Sigmoid colon (tissue), 7 donors: Measurements from ENCODE around the gene FBP2. TPM values are rescaled to one million over a fixed set of nuclear protein-coding genes. Genes with fewer than 3 reads are reported as not detected.

Experiments used
- DNase-seq: peaks from one replicate; pipeline ENCODE4 v3.0.0-alpha.2; 2019
- H3K27ac ChIP-seq, 4 donors: fragments of 200-600 bp; sonication (generic); one replicate each; pipeline ENCODE4 v1.5.1; 2016 to 2019; ENCODE audit warnings: mild to moderate bottlenecking in 1 of 4
- H3K27me3 ChIP-seq, 3 donors: fragments of 200-600 bp; sonication (generic); one replicate each; pipeline ENCODE4 v1.5.1; 2019; ENCODE audit warnings: mild to moderate bottlenecking in 1 of 3
- H3K36me3 ChIP-seq, 4 donors: fragments of 200-600 bp; sonication (generic); one replicate each; pipeline ENCODE4 v1.5.1; 2016 to 2019
- H3K4me1 ChIP-seq, 4 donors: fragments of 200-600 bp; sonication (generic); one replicate each; pipeline ENCODE4 v1.5.1; 2017 to 2019
- H3K4me3 ChIP-seq, 4 donors: fragments of 200-600 bp; sonication (generic); one replicate each; pipeline ENCODE4 v1.5.1; 2017 to 2019; ENCODE audit warnings: mild to moderate bottlenecking in 2 of 4, moderate library complexity in 1 of 4
- H3K9me3 ChIP-seq, 4 donors: fragments of 200-600 bp in 3 of 4; sonication (generic) in 3 of 4; one replicate each; pipeline versions ENCODE4 v1.5.1 to v1.6.1; 2013 to 2019
- EP300 ChIP-seq, 4 donors: sonication (generic); formaldehyde crosslinking; IDR thresholded peaks; one replicate each; pipeline ENCODE4 v1.6.1; 2017; ENCODE audit warnings: antibody characterized with exemption in 4 of 4
- POLR2A ChIP-seq, 2 donors: fragments of 450-650 bp; IDR thresholded peaks; one replicate each; pipeline ENCODE4 v1.6.1; 2016; ENCODE audit warnings: antibody characterized with exemption in 2 of 2, mild to moderate bottlenecking in 2 of 2, moderate library complexity in 2 of 2
- POLR2AphosphoS5 ChIP-seq, 4 donors: sonication (generic); formaldehyde crosslinking; IDR thresholded peaks; one replicate each; pipeline ENCODE4 v1.6.1; 2017; ENCODE audit warnings: antibody characterized with exemption in 4 of 4
- WGBS, 2 donors: extraction: QIAGEN DNeasy Blood & Tissue Kit; methylation state at CpG; one replicate each; pipeline ENCODE4 v1.1.7; 2013; 5-methylcytosine and 5-hydroxymethylcytosine counted together
- intact Hi-C: fragments of 100-400 bp; cut with DNase I; formaldehyde crosslinking; loops from one replicate; pipeline ENCODE4 v1.15.1; 2023
- polyA plus RNA-seq, 3 donors: library from polyadenylated mRNA; stranded (reverse); fragments of 200-250 nt; gene quantifications; one replicate each; pipeline ENCODE4 v1.2.3, GENCODE V29; 2013
- total RNA-seq, 4 donors: library from RNA; depleted of rRNA; stranded (reverse); fragments of >200 nt; gene quantifications; one replicate each; pipeline ENCODE4 v1.1.0, GENCODE V29; 2016
- TF ChIP-seq, protein P1 (sequence below), 4 experiments: fragments of 450-650 bp in 3 of 4; fragments of 200-600 bp in 1 of 4; IDR thresholded peaks; one replicate each; pipeline ENCODE4 v1.5.1; 2016 to 2019; ENCODE audit warnings: antibody characterized with exemption in 4 of 4, mild to moderate bottlenecking in 3 of 4, moderate library complexity in 2 of 4
- donor health status: healthy with polysubstance abuse.
- donor health status: Bipolar disorder and iron deficiency.
- donor health status: healthy.

Gene FBP2
- total RNA-seq = not detected
- polyA plus RNA-seq = under 1 TPM in 1 of 3 donors, not detected in 2; 0.04 TPM

DNA sequence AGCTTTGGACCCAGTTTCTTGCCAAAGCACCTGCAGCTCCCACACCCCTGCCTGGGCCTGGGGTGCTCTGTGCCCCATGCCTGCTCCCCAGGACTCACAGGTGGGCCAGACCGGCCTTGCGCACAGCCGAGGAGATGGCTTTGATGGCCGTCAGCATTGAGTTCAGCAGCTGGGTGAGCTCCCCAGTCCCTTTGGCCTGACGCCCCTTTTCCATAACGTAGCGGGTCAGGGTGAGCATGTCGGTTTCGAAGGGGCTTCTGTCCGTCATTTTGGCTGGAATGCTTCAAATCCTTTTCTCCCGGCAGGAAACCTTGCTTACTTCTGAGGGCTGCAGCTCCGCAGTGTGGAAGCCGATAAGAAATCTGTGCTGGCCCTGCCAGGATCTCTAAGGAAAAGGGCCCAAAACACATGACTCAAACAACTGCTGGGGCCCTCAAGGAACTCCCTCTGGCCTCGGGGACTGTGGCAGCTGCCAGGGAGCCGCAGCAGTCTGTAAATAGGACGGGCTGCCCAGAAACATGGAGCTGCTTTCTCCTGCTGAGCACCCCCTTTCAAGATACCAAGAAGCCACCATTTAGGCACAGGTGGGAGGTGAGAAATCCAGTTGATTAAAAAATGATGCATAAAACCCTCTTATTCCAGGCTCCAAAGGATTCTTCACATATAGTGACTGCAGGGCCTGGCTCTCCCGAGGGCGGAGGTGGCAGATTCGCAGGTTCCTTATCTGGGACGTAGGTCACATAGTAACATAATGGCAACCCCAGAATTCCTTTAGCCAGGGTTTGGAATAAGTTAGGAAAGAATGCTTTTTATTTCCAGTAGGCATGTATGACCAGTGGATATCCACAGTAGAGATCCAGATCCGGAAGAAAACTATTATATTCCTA, at the start of gene FBP2:
TSS of gene FBP2 (minus strand) at position 366 of the 887 bp plus-strand sequence. CDS start at position 268, 98 bp downstream.
- Histone ChIP-seq H3K4me3 (no peak within 1 kb of the TSS), H3K9me3 (no peaks in the 10 kb centered on the region), H3K27ac (no peak within 1 kb of the TSS), H3K4me1 (no peaks in the 10 kb centered on the region), H3K27me3 (no peaks in the 10 kb centered on the region), H3K36me3 (no peaks in the 10 kb centered on the region)
- 72 to 81% methylated on average over 21 of the region's 21 CpGs for WGBS, 2 donors
- intact Hi-C loops = no loop called here
- TF ChIP-seq POLR2AphosphoS5 (IDR thresholded peaks at IDR 0.05) (no peak), POLR2A (IDR thresholded peaks at IDR 0.05) (no peak), EP300 (IDR thresholded peaks at IDR 0.05) (no peak)
- TF ChIP-seq, protein P1, sequence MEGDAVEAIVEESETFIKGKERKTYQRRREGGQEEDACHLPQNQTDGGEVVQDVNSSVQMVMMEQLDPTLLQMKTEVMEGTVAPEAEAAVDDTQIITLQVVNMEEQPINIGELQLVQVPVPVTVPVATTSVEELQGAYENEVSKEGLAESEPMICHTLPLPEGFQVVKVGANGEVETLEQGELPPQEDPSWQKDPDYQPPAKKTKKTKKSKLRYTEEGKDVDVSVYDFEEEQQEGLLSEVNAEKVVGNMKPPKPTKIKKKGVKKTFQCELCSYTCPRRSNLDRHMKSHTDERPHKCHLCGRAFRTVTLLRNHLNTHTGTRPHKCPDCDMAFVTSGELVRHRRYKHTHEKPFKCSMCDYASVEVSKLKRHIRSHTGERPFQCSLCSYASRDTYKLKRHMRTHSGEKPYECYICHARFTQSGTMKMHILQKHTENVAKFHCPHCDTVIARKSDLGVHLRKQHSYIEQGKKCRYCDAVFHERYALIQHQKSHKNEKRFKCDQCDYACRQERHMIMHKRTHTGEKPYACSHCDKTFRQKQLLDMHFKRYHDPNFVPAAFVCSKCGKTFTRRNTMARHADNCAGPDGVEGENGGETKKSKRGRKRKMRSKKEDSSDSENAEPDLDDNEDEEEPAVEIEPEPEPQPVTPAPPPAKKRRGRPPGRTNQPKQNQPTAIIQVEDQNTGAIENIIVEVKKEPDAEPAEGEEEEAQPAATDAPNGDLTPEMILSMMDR (IDR thresholded peaks at IDR 0.05) = no peak
- no peak for DNase-seq

DNA sequence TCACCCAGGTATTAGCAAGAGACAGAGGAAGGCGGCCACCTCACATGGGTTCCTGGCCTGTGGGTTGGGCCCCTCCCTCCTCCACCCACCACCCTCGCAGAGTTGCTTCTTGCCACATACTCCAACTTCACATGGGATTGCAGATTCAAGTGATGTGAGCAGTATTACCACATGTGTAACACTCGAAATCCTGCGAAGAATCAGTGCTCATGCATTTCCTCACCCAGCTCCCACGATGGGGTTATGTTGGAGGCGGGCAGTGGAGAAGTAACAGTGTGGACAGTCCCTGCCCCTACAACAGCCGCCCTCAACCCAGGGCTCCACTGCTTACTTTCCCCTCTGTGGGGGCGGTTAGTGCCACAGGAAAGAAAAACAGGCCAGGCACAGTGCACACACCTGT, 49.6 kb upstream of the FBP2 start:
- TF ChIP-seq POLR2A (IDR thresholded peaks at IDR 0.05) = no peak
- Histone ChIP-seq H3K4me3 (no peak overlapping the region), H3K9me3 (no peaks in the 10 kb centered on the region), H3K36me3 (no peaks in the 10 kb centered on the region), H3K4me1 (peaks cover 0 to 15% (median 11%) of the 10 kb centered on the region in 4 donors), H3K27ac (no peak overlapping the region), H3K27me3 (peaks cover 4 to 13% (median 10%) of the 10 kb centered on the region in 3 donors)
- intact Hi-C loops = no loop called here
- no peak for DNase-seq
- 88 to 96% methylated on average over 8 of the region's 8 CpGs for WGBS, 2 donors

- TF ChIP-seq, protein P1 (IDR thresholded peaks at IDR 0.05) = no peak
- TF ChIP-seq EP300 (IDR thresholded peaks at IDR 0.05) (no peak), POLR2A (IDR thresholded peaks at IDR 0.05) (no peak), POLR2AphosphoS5 (IDR thresholded peaks at IDR 0.05) (no peak)
- no peak overlapping the region for H3K4me3 ChIP-seq
- intact Hi-C loops = no loop called here
- H3K27ac ChIP-seq = no peak overlapping the region
- DNase-seq = no peak
- WGBS, 2 donors = 92 to 93% methylated on average over 5 of the region's 5 CpGs
- peaks cover 4 to 20% (median 10%) of the 10 kb centered on the region in 3 donors for H3K27me3 ChIP-seq
- H3K4me1 ChIP-seq = peaks cover 0 to 15% (median 11%) of the 10 kb centered on the region in 4 donors
- no peaks in the 10 kb centered on the region for H3K36me3 ChIP-seq
- H3K9me3 ChIP-seq = no peaks in the 10 kb centered on the region
Observed at GRCh38 chr9:94642501-94642900, 48.9 kb upstream of the FBP2 start.

- no peak for DNase-seq
- Histone ChIP-seq H3K9me3 (no peaks in the 10 kb centered on the region), H3K4me3 (peak overlapping the region in 3 of 4 donors; percentile 49 to 61 (median 59)), H3K36me3 (no peaks in the 10 kb centered on the region), H3K4me1 (peaks cover 0 to 15% (median 11%) of the 10 kb centered on the region in 4 donors), H3K27me3 (peaks cover 4 to 27% (median 10%) of the 10 kb centered on the region in 3 donors), H3K27ac (peak overlapping the region in 1 of 4 donors; percentile 54)
- TF ChIP-seq EP300 (IDR thresholded peaks at IDR 0.05) = no peak
- TF ChIP-seq POLR2AphosphoS5 (IDR thresholded peaks at IDR 0.05) = no peak
- TF ChIP-seq, protein P1 (IDR thresholded peaks at IDR 0.05) = no peak
- no peak for TF ChIP-seq POLR2A (IDR thresholded peaks at IDR 0.05)
- WGBS, 2 donors = 7 to 52% methylated on average over 15 of the region's 15 CpGs
- intact Hi-C loops = no loop called here
Observed at GRCh38 chr9:94639999-94640376, 46.4 kb upstream of the FBP2 start.
